HG03196 (cell line): ENCODE data around the gene CES3.

Experiments
- ATAC-seq: cut with Tn5 transposase; IDR thresholded peaks from one replicate; pipeline ENCODE4 v1.9.1; 2021; ENCODE audit not compliant: unreplicated experiment

The CES3 gene

GRCh38 chr16:66961065-66961744, at the start of gene CES3:
Gene CES3 (plus strand): TSS chr16:66961266. CDS start chr16:66961308, 42 bp downstream.
- peak; percentile 57 for ATAC-seq

GRCh38 chr16:66911801-66912200, 49.3 kb upstream of the CES3 start:
- ATAC-seq, result no peak

DNA sequence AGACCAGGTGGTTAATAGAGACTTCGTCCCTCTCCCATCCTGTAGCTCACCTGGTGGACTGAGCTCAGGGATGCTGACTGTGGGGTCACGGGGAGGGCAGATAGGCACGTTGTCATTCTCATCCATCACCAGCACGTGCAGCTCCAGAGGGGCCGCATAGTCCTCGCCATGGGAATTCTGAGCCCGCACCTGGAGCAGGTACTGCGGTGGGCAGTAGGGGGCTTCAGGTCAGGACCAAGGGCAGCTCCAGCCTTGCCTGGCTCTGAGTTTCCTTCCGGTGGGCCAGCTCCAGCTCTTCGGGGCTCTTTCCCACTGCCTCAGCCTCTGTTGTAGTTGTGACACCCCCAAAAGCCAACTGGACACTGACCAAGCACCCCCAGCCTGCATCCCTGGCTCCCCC, 48.0 kb upstream of the CES3 start:
- ATAC-seq, result no peak

GRCh38 chr16:66913711-66914110, 47.4 kb upstream of the CES3 start:
- no peak for ATAC-seq

DNA sequence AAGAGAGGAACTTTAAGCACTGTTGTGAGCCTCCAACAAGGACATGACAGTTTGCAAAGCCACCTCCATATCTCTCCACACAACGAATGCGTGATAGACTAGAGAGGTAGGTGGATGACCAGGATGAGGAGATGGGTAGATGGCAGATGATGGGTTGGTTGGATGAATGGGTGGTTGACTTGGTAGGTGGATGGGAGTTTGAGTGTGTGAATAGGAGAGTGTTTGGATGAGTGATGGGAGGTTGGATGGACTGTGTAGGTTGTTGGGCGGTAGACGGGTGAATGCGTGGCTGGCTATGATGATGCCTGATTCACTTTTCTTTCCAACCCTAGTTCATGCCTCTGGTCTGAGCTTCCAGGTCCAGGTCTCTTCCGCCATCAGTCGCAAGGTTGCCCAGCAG, 46.5 kb upstream of the CES3 start:
- no peak for ATAC-seq

GRCh38 chr16:66915041-66915440, 46.0 kb upstream of the CES3 start:
- ATAC-seq, result no peak

- no peak for ATAC-seq
Observed at GRCh38 chr16:66916518-66916917, 44.5 kb upstream of the CES3 start.

GRCh38 chr16:66917741-66918140, 43.3 kb upstream of the CES3 start:
- no peak for ATAC-seq

- ATAC-seq, result no peak
Observed at GRCh38 chr16:66918355-66918754, 42.7 kb upstream of the CES3 start.

- no peak for ATAC-seq
Observed at GRCh38 chr16:66918803-66919568, 42.1 kb upstream of the CES3 start, which contains the start of gene CDH16. Gene CDH16 (minus strand): TSS chr16:66918885. CDS start chr16:66918065, 820 bp downstream.

DNA sequence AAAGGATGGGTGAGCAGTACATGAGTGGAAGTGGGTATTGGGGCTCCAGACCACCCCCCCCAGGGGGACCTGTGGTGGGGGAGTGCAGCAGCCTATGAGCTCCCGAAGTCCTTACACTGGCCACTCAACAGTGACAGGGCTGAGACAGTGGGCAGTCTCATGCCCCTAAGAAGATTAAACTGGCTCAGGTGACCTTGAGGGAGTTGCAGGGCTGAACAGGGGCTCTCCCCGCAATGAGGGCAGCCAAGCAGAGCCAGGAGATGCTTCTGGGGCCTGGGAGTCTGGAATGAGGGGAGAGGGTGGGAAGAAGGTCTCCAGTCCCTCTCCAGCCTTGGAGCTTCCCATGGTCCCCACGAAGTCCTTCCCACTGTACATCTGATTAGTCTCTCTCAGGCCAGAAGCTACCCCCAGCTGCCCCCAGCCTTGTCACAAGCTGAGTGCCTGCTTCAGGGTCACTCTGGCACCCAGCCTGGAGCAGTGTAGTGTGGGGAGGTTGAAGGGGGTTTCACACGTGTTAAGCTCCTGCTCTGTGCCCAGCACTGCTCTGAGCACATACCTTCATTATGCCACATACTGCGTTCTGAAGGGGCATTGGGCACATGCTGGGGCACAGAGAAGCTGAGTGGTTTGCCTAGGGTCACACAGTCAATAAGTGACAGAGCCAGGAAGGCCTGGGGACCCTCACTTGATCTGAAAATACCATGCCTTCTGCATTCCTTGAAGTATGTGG, 41.3 kb upstream of the CES3 start:
- no peak for ATAC-seq

GRCh38 chr16:66920299-66920590, 40.8 kb upstream of the CES3 start:
- no peak for ATAC-seq

DNA sequence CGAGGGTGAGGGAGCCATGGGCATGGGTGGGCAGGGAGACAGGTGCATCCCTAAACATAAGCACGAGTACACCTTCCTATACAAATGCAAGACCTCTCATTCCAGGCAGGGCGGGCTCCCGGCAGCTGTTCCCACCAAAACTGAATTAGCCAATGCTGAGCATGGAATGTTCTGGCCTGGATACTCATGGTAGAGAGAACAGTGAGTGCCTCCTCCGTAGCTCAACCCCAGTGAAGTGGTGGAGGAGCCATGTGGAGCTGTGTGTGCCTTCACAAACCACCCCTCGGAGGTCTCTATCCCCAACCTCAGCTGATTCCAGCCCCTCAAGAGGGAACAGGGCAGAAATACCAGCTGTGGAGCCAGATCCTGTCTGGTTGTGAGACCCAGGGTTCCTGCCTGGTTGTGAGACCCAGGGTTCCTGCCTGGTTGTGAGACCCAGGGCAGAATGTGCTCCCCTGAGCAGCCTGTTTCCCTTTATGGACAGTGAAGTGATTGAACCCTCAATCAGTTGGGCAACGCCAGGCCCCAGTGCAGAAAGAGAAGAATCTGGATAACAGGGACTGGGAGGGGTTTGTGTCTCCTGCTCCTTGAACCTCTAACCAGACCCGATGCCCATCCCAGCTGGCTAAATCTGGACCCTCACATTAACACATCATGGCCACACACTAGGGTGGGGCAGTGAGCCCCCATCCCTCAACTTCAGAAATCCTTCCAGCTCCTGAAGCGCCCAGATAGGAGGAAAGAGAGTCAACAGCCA, 40.0 kb upstream of the CES3 start:
- no peak for ATAC-seq

- no peak for ATAC-seq
Observed at GRCh38 chr16:66921729-66922450, 39.2 kb upstream of the CES3 start.

GRCh38 chr16:66923247-66923731, 37.8 kb upstream of the CES3 start:
- ATAC-seq, result no peak

DNA sequence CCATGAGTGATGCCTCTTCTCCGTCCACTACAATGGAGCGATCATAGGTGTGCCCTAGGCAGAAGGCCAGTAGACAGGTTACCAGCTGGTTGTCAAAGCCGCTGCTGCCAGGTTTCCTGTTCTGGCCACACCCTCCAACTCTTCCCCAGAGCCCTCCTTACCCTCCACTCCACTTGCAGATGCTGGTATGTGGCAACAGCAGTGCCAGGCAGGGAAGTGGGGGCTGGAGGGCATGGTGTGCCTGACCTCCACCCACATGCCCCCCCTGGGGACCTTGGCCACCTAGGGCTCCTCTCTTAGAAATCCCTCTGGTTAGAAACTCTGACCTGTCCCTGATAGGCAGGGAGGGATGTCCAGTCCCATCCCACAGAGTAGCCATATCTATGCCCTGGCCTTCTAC, 37.2 kb upstream of the CES3 start:
- no peak for ATAC-seq

DNA sequence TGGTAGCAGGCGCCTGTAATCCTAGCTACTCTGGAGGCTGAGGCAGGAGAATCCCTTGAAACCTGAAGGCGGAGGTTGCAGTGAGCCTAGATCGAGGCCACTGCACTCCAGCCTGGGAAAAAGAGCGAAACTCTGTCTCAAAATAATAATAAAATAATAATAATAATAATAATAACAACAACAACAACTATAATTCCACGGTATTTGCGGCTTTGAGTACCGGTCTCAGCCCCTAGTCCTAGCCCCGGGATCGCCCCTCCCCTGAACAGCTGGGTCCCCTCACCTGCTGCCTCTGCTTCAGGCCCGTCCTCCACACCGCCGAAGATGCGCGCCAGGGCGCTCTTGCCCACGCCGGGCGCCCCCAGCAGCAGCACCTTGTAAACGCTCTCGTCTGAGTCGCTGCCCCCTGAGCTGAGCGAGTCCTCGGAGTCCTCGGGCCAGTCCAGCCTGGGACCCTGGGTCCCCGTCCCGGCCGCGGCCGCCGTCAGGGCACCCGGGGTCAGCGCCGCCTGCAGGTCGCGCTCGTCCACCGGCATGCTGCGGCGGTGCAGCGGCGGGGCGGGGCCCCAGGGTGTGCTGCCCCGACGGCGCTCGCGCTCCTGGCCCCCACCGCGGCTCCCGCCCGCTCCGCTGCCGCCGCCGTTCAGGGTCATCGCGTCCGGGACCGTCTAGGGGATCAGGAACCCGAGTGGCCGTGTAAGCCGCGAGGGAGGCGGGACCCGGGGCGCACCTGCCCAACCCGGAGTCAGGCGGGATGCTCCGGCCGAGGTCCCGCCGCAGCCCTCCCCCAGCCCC, 36.3 kb upstream of the CES3 start:
- ATAC-seq, result no peak

DNA sequence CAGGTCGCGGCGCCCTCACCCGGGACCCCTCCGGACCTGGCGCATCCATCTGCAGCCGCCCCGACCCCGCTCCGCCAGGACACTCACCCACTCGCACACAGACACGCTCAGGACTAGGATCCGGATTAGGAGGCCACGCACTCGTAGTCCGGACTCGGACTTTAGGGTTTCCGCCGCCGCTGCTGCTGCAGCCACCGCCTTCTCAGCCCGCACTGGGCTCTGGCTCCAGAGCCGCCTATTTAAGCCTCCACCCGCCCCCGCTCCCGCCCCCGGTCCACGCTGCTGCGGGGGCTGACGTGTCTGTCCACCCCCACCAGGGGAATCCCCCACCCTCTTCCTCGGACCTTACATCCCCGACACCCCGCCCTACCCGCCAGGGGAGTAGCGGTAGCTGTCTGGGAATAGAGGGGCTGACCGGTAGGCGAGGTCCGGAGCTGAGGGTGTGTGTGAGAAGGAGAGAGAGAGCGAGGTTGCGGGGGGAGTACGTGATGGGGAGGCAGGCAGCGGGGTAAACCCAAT, 35.7 kb upstream of the CES3 start, which contains the start of gene RRAD:
Gene RRAD (minus strand): TSS at position 214 of the 519 bp plus-strand sequence. CDS start 356 bp downstream, outside the sequence.
- no peak for ATAC-seq
